Measurements from ENCODE around the gene RIMS3.

GRCh38 chr1:40661678-40662077 lies 3.8 kb downstream of the RIMS3 start:
- TF ChIP-seq POLR2A (IDR thresholded peaks at IDR 0.05; ENCODE audit: low read depth, low read length) (no peak), TAF1 (IDR thresholded peaks at IDR 0.05; ENCODE audit: borderline replicate concordance, low read depth, low read length) (no peak)

Data from GM12892 (cell line).